Activated CD4-positive, alpha-beta T cell treated with anti-CD3 and anti-CD28 coated beads for 36 hours (primary cell): ENCODE data around the gene ADAMTS12. TPM values are rescaled to one million over a fixed set of nuclear protein-coding genes. Genes with fewer than 3 reads are reported as not detected.

Experiments used
- ATAC-seq: fragments of 200-7000 bp; cut with Tn5 transposase; one replicate; pipeline ENCODE4 v1.10.0; 2021; ENCODE audit warnings: mild to moderate bottlenecking, moderate library complexity
- CTCF ChIA-PET: fragments of 350-600 bp; sonication (Branson Sonifier 250); formaldehyde crosslinking; loops from one replicate; lab custom pipeline; 2021; ENCODE audit warnings: antibody characterized with exemption; lab: Charles Lee
- POLR2A ChIA-PET: fragments of 350-600 bp; sonication (Branson Sonifier 250); formaldehyde crosslinking; loops from one replicate; lab custom pipeline; 2021; ENCODE audit warnings: antibody characterized with exemption, inconsistent platforms; lab: Charles Lee
- DNase-seq: peaks from one replicate; pipeline ENCODE4 v3.0.0-alpha.2; 2020
- H3K27ac Mint-ChIP-seq: one replicate; pipeline ENCODE4 v1.8.0; 2021; ENCODE audit warnings: mixed read lengths
- H3K27me3 Mint-ChIP-seq: one replicate; pipeline ENCODE4 v1.8.0; 2021; ENCODE audit warnings: mixed read lengths
- H3K36me3 Mint-ChIP-seq: one replicate; pipeline ENCODE4 v1.8.0; 2021; ENCODE audit warnings: low read depth, mixed read lengths
- H3K4me1 Mint-ChIP-seq: one replicate; pipeline ENCODE4 v1.8.0; 2021; ENCODE audit warnings: mixed read lengths
- H3K4me3 Mint-ChIP-seq: one replicate; pipeline ENCODE4 v1.8.0; 2021; ENCODE audit warnings: mild to moderate bottlenecking, moderate library complexity, mixed read lengths
- H3K9me3 Mint-ChIP-seq: one replicate; pipeline ENCODE4 v1.8.0; 2021; ENCODE audit warnings: low read depth, mixed read lengths
- intact Hi-C, 2 experiments: fragments of 100-400 bp; cut with DNase I in 1 of 2; cut with micrococcal nuclease in 1 of 2; formaldehyde crosslinking; loops; one replicate each; pipeline versions ENCODE4 v1.14.2 to v1.15.1; 2022 to 2024; cut with DNase I, micrococcal nuclease
- total RNA-seq, 2 experiments: library from RNA; stranded (reverse); gene quantifications; one replicate each; pipeline ENCODE4 v1.2.3, GENCODE V29; 2021

The ADAMTS12 gene
- total RNA-seq, 2 experiments from 2014 or later = not detected

- H3K27me3 Mint-ChIP-seq = no peaks in the 10 kb centered on the region
- intact Hi-C loops = no loop called here
- no peak for DNase-seq
- H3K36me3 Mint-ChIP-seq = no peaks in the 10 kb centered on the region
- no peak overlapping the region for H3K4me3 Mint-ChIP-seq
- H3K9me3 Mint-ChIP-seq = no peaks in the 10 kb centered on the region
- no peaks in the 10 kb centered on the region for H3K4me1 Mint-ChIP-seq
- no peak for ATAC-seq
- ChIA-PET CTCF (no interaction called here), POLR2A (no interaction called here)
- H3K27ac Mint-ChIP-seq = no peak overlapping the region
Observed at GRCh38 chr5:33671700-33672291, 220.0 kb downstream of the ADAMTS12 start.

GRCh38 chr5:33662722-33663427 is 228.9 kb downstream of the ADAMTS12 start:
- no peak for ATAC-seq
- ChIA-PET POLR2A (no interaction called here), CTCF (interaction anchor here (0.8 kb wide), 1 partner anchor 58 kb away, joined by 3 read pairs; no protein-coding TSS in a partner anchor)
- Mint-ChIP-seq H3K9me3 (no peaks in the 10 kb centered on the region), H3K27me3 (no peaks in the 10 kb centered on the region), H3K27ac (no peak overlapping the region), H3K4me1 (no peaks in the 10 kb centered on the region), H3K4me3 (no peak overlapping the region), H3K36me3 (no peaks in the 10 kb centered on the region)
- no peak for DNase-seq
- intact Hi-C loops = no loop called here

GRCh38 chr5:33659526-33660169 is 232.1 kb downstream of the ADAMTS12 start:
- H3K4me1 Mint-ChIP-seq = no peaks in the 10 kb centered on the region
- DNase-seq (no peak), ATAC-seq (no peak)
- CTCF ChIA-PET = interaction anchor here (0.5 to 1.0 kb wide), 3 partner anchors 9 to 55 kb away, joined by 3 read pairs; no protein-coding TSS in a partner anchor
- intact Hi-C loops = no loop called here
- POLR2A ChIA-PET = no interaction called here
- no peaks in the 10 kb centered on the region for H3K9me3 Mint-ChIP-seq
- peaks cover 3% of the 10 kb centered on the region for H3K27me3 Mint-ChIP-seq
- no peak overlapping the region for H3K4me3 Mint-ChIP-seq
- no peak overlapping the region for H3K27ac Mint-ChIP-seq
- H3K36me3 Mint-ChIP-seq = no peaks in the 10 kb centered on the region

GRCh38 chr5:33657804-33658440 is 233.9 kb downstream of the ADAMTS12 start:
- CTCF ChIA-PET = no interaction called here
- no peak overlapping the region for H3K4me3 Mint-ChIP-seq
- intact Hi-C loops = no loop called here
- no peaks in the 10 kb centered on the region for H3K36me3 Mint-ChIP-seq
- ATAC-seq = no peak
- H3K27me3 Mint-ChIP-seq = peaks cover 3% of the 10 kb centered on the region
- POLR2A ChIA-PET = no interaction called here
- no peaks in the 10 kb centered on the region for H3K9me3 Mint-ChIP-seq
- no peak for DNase-seq
- H3K4me1 Mint-ChIP-seq = no peaks in the 10 kb centered on the region
- H3K27ac Mint-ChIP-seq = no peak overlapping the region

GRCh38 chr5:33657176-33657575 is 234.6 kb downstream of the ADAMTS12 start:
- intact Hi-C loops = no loop called here
- DNase-seq (no peak), ATAC-seq (no peak)
- ChIA-PET POLR2A (no interaction called here), CTCF (no interaction called here)
- Mint-ChIP-seq H3K4me1 (no peaks in the 10 kb centered on the region), H3K27me3 (peaks cover 4% of the 10 kb centered on the region), H3K4me3 (no peak overlapping the region), H3K9me3 (no peaks in the 10 kb centered on the region), H3K27ac (no peak overlapping the region), H3K36me3 (no peaks in the 10 kb centered on the region)

GRCh38 chr5:33650911-33651310 is 240.9 kb downstream of the ADAMTS12 start:
- intact Hi-C loops = no loop called here
- no peaks in the 10 kb centered on the region for H3K9me3 Mint-ChIP-seq
- ATAC-seq (no peak), DNase-seq (no peak)
- H3K27ac Mint-ChIP-seq = no peak overlapping the region
- H3K4me3 Mint-ChIP-seq = no peak overlapping the region
- H3K36me3 Mint-ChIP-seq = no peaks in the 10 kb centered on the region
- peaks cover 4% of the 10 kb centered on the region for H3K27me3 Mint-ChIP-seq
- H3K4me1 Mint-ChIP-seq = no peaks in the 10 kb centered on the region
- ChIA-PET CTCF (no interaction called here), POLR2A (no interaction called here)

GRCh38 chr5:33649549-33650482 is 242.0 kb downstream of the ADAMTS12 start:
- Mint-ChIP-seq H3K4me3 (no peak overlapping the region), H3K36me3 (no peaks in the 10 kb centered on the region), H3K9me3 (no peaks in the 10 kb centered on the region), H3K27ac (no peak overlapping the region), H3K4me1 (no peaks in the 10 kb centered on the region), H3K27me3 (peaks cover 2% of the 10 kb centered on the region)
- CTCF ChIA-PET = interaction anchor here (0.6 kb wide), 2 partner anchors 197 to 317 kb away, joined by 3 to 4 read pairs; no protein-coding TSS in a partner anchor
- intact Hi-C loops = no loop called here
- ATAC-seq (no peak), DNase-seq (no peak)
- POLR2A ChIA-PET = no interaction called here

- Mint-ChIP-seq H3K4me1 (peaks cover 4% of the 10 kb centered on the region), H3K36me3 (no peaks in the 10 kb centered on the region), H3K4me3 (no peak overlapping the region), H3K27me3 (peaks cover 7% of the 10 kb centered on the region), H3K27ac (no peak overlapping the region), H3K9me3 (peaks cover 2% of the 10 kb centered on the region)
- ATAC-seq (peak; percentile 23), DNase-seq (no peak)
- ChIA-PET POLR2A (no interaction called here), CTCF (interaction anchor here (0.8 kb wide), 2 partner anchors 10 to 48 kb away, joined by 3 to 4 read pairs; no protein-coding TSS in a partner anchor)
- intact Hi-C loops = no loop called here
Observed at GRCh38 chr5:33641744-33642505, 249.9 kb downstream of the ADAMTS12 start.

GRCh38 chr5:33639474-33639873 is 252.3 kb downstream of the ADAMTS12 start:
- no peak for ATAC-seq
- CTCF ChIA-PET = interaction anchor here (0.7 kb wide), 1 partner anchor 175 kb away, joined by 3 read pairs; no protein-coding TSS in a partner anchor
- Mint-ChIP-seq H3K4me3 (no peak overlapping the region), H3K9me3 (peaks cover 2% of the 10 kb centered on the region), H3K27ac (no peak overlapping the region), H3K4me1 (peaks cover 4% of the 10 kb centered on the region), H3K27me3 (peaks cover 10% of the 10 kb centered on the region), H3K36me3 (no peaks in the 10 kb centered on the region)
- intact Hi-C loops = no loop called here
- no peak for DNase-seq
- POLR2A ChIA-PET = no interaction called here

GRCh38 chr5:33637011-33637410 is 254.8 kb downstream of the ADAMTS12 start:
- no peak overlapping the region for H3K4me3 Mint-ChIP-seq

More at GRCh38 chr5:33637011-33637410, 254.8 kb downstream of the ADAMTS12 start:
- H3K4me1 Mint-ChIP-seq = no peaks in the 10 kb centered on the region
- intact Hi-C loops = no loop called here
- no peaks in the 10 kb centered on the region for H3K36me3 Mint-ChIP-seq
- DNase-seq = no peak
- no peak overlapping the region for H3K27ac Mint-ChIP-seq
- ChIA-PET CTCF (interaction anchor here (0.6 to 1.3 kb wide), 2 partner anchors 48 to 1359 kb away, joined by 3 read pairs; no protein-coding TSS in a partner anchor), POLR2A (no interaction called here)
- peaks cover 8% of the 10 kb centered on the region for H3K27me3 Mint-ChIP-seq
- H3K9me3 Mint-ChIP-seq = no peaks in the 10 kb centered on the region
- no peak for ATAC-seq
